MCF 10A (cell line): ENCODE results near the gene LATS2. TPM values are rescaled to one million over a fixed set of nuclear protein-coding genes. Genes with fewer than 3 reads are reported as not detected.

Experiments
- BruUV-seq: library from RNA; stranded (reverse); fragments of 400-500 nt; replicated peaks from 2 replicates; lab custom pipeline; 2021; lab: Mats Ljungman, UMichigan
- CTCF ChIA-PET: fragments of 300-600 bp; sonication (Branson Sonifier 250); formaldehyde crosslinking; extraction: SDS; loops from one replicate; lab custom pipeline; 2021; ENCODE audit warnings: antibody characterized with exemption, inconsistent platforms; lab: Yijun Ruan, JAX
- POLR2A ChIA-PET: fragments of 300-600, 350-650 bp; sonication (Branson Sonifier 250); formaldehyde crosslinking; extraction: SDS; loops from one replicate; lab custom pipeline; 2020; ENCODE audit warnings: antibody characterized with exemption, inconsistent platforms; lab: Yijun Ruan, JAX
- DNase-seq: peaks from one replicate; pipeline ENCODE4 v3.0.0-alpha.2; 2018; ENCODE audit not compliant: unreplicated experiment
- H3K27ac Mint-ChIP-seq: one replicate; pipeline ENCODE4 v1.8.0; 2022; ENCODE audit warnings: mild to moderate bottlenecking, low read depth, mixed read lengths; ENCODE audit not compliant: unreplicated experiment
- H3K27me3 Mint-ChIP-seq: one replicate; pipeline ENCODE4 v1.8.0; 2022; ENCODE audit warnings: mixed read lengths; ENCODE audit not compliant: insufficient read depth, unreplicated experiment
- H3K36me3 Mint-ChIP-seq: one replicate; pipeline ENCODE4 v1.8.0; 2022; ENCODE audit warnings: mild to moderate bottlenecking, moderate library complexity, mixed read lengths; ENCODE audit not compliant: insufficient read depth, unreplicated experiment
- H3K4me1 Mint-ChIP-seq: one replicate; pipeline ENCODE4 v1.8.0; 2022; ENCODE audit warnings: mixed read lengths; ENCODE audit not compliant: insufficient read depth, unreplicated experiment
- H3K4me3 Mint-ChIP-seq: one replicate; pipeline ENCODE4 v1.8.0; 2022; ENCODE audit warnings: mild to moderate bottlenecking, moderate library complexity, mixed read lengths; ENCODE audit not compliant: unreplicated experiment
- H3K9me3 Mint-ChIP-seq: one replicate; pipeline ENCODE4 v1.8.0; 2022; ENCODE audit warnings: mixed read lengths; ENCODE audit not compliant: unreplicated experiment
- CTCF ChIP-seq: fragments of 200-600 bp; IDR thresholded peaks from one replicate; pipeline ENCODE4 v1.8.0; 2022; ENCODE audit warnings: antibody characterized with exemption, mild to moderate bottlenecking; ENCODE audit not compliant: unreplicated experiment
- intact Hi-C: fragments of 100-400 bp; cut with micrococcal nuclease; formaldehyde crosslinking; loops from 2 replicates; pipeline ENCODE4 v1.14.1; 2022
- total RNA-seq: library from RNA; stranded (reverse); gene quantifications from 2 replicates; pipeline ENCODE4 v1.2.3, GENCODE V29; 2022

LATS2 gene
- total RNA-seq, 1 experiment from 2014 or later, result 32.3 TPM

- no peaks in the 10 kb centered on the region for H3K27me3 Mint-ChIP-seq
- peaks cover 28% of the 10 kb centered on the region for H3K4me1 Mint-ChIP-seq
- DNase-seq, result no peak
- no peak for TF ChIP-seq CTCF
- H3K27ac Mint-ChIP-seq, result no peak overlapping the region
- no peaks in the 10 kb centered on the region for H3K9me3 Mint-ChIP-seq
- peaks cover 32% of the 10 kb centered on the region for H3K36me3 Mint-ChIP-seq
- no TSS peak for BruUV-seq
- no peak overlapping the region for H3K4me3 Mint-ChIP-seq
- CTCF ChIA-PET, result interaction anchor here (0.6 to 1.0 kb wide), 4 partner anchors 11 to 1094 kb away, joined by 3 to 5 read pairs (median 4); no protein-coding TSS in a partner anchor
- intact Hi-C loops, result no loop called here
- POLR2A ChIA-PET, result no interaction called here
These were observed 13.6 kb downstream of the LATS2 start for GRCh38 chr13:21047591-21048282.

- TF ChIP-seq CTCF, result no peak
- Mint-ChIP-seq H3K36me3 (peaks cover 35% of the 10 kb centered on the region), H3K4me1 (peaks cover 28% of the 10 kb centered on the region), H3K27me3 (no peaks in the 10 kb centered on the region), H3K4me3 (no peak overlapping the region), H3K27ac (no peak overlapping the region), H3K9me3 (no peaks in the 10 kb centered on the region)
- DNase-seq, result no peak
- no TSS peak for BruUV-seq
- ChIA-PET CTCF (interaction anchor here (1.0 kb wide), 1 partner anchor 12 kb away, joined by 3 read pairs; no protein-coding TSS in a partner anchor), POLR2A (no interaction called here)
- intact Hi-C loops, result no loop called here
These were observed 14.3 kb downstream of the LATS2 start for GRCh38 chr13:21047087-21047486.

GRCh38 chr13:21046203-21046602 is 15.2 kb downstream of the LATS2 start:
- H3K9me3 Mint-ChIP-seq, result no peaks in the 10 kb centered on the region
- DNase-seq, result no peak
- no peak overlapping the region for H3K4me3 Mint-ChIP-seq
- ChIA-PET POLR2A (interaction anchor here (0.6 to 1.7 kb wide), 2 partner anchors 9 to 30 kb away, joined by 3 to 6 read pairs; no protein-coding TSS in a partner anchor), CTCF (no interaction called here)
- H3K27me3 Mint-ChIP-seq, result no peaks in the 10 kb centered on the region
- H3K36me3 Mint-ChIP-seq, result peaks cover 38% of the 10 kb centered on the region
- BruUV-seq, result no TSS peak
- intact Hi-C loops, result no loop called here
- H3K4me1 Mint-ChIP-seq, result peaks cover 31% of the 10 kb centered on the region
- H3K27ac Mint-ChIP-seq, result peak overlapping the region; percentile 46
- TF ChIP-seq CTCF, result no peak

GRCh38 chr13:21045100-21045499 is 16.3 kb downstream of the LATS2 start:
- H3K4me1 Mint-ChIP-seq, result peaks cover 28% of the 10 kb centered on the region
- H3K36me3 Mint-ChIP-seq, result peaks cover 47% of the 10 kb centered on the region
- no peak overlapping the region for H3K27ac Mint-ChIP-seq
- H3K27me3 Mint-ChIP-seq, result no peaks in the 10 kb centered on the region
- no peak for DNase-seq
- no peak overlapping the region for H3K4me3 Mint-ChIP-seq
- ChIA-PET POLR2A (interaction anchor here (1.7 kb wide), 1 partner anchor 10 kb away, joined by 6 read pairs; no protein-coding TSS in a partner anchor), CTCF (interaction anchor here (0.7 to 1.2 kb wide), 2 partner anchors 49 to 102 kb away, joined by 3 to 5 read pairs; no protein-coding TSS in a partner anchor)
- TF ChIP-seq CTCF, result no peak
- no peaks in the 10 kb centered on the region for H3K9me3 Mint-ChIP-seq
- intact Hi-C loops, result no loop called here
- no TSS peak for BruUV-seq
